Stromal cell of bone marrow (primary cell): ENCODE measurements around the gene SCARB2.

Experiments
- DNase-seq: peaks from one replicate; pipeline ENCODE4 v3.0.0-alpha.2; 2012; ENCODE audit warnings: low read depth

The SCARB2 gene

DNA sequence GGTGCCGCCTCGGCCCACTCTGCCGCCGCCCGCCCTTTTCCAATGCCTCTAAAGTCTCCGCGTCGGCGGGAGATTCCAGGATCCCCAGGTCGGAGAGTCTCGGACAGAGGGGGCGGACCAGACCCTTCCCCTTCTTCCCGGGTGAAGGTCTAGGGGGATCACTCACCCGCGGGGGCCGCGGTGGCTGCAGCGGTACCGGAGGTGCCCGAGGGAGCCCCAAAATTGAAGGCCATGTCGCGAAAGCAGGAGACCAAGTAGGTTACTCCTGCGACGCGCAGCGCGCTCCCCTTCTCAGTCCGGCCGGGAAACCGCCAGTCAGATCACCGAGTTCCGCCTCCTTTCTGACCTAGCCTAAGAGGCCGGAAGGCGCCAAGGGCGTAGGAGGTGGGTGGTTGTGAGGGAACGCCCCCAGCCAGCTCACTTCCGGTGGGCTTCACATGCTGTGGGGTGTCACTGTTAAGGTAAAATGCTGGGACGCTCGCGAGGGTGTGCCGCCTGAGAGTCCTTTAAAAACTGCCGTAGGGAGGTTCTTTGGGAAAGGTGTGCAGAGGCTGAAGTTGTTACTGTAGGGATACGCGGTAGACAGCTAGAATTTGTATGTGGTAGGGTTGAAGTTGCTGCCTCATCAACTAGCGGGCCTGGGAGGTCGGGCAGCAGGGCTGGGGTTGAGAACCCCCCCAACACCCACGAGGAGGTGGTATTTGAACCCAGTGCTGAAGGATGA is 65.3 kb downstream of the SCARB2 start, which contains the start of gene NUP54:
NUP54 (minus strand) TSS at position 256 of the 724 bp plus-strand sequence; CDS start at position 233, 23 bp downstream.
- peak; percentile 90 for DNase-seq

DNA sequence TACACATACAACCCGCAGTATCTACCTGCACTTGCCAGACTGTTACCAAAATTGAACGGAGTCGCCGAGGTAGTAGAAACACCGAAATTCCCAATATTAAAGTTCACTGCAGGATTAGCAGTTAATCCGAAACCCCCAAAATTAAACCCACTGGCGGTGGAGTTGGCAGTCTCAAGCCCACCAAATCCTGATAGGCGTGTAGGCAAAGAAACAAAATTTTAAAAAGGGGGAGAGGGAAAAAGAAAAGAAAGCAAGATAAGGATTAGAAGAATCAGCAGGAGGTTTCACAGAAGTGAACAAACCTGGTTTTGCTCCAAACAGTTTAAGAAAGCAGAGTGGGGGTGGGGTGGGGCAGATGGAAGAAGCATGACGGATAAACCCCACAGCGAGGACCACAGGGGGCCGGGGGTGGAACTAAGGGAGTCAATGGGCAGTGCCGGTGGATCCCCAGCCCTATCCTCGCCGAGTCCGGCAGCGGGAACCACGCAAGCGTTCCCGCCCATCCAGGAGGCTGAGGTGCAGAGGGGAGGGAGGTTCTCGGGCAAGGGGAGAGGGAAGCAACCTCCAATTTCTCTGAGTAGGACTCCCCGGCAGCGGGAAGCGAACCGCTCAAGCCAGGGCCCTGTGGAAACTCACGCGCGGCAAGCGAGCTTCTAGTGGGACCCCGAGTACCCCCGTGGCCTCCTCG is 66.0 kb downstream of the SCARB2 start:
- peak; percentile 59 for DNase-seq

GRCh38 chr4:76144546-76144945 is 69.1 kb downstream of the SCARB2 start:
- no peak for DNase-seq

DNA sequence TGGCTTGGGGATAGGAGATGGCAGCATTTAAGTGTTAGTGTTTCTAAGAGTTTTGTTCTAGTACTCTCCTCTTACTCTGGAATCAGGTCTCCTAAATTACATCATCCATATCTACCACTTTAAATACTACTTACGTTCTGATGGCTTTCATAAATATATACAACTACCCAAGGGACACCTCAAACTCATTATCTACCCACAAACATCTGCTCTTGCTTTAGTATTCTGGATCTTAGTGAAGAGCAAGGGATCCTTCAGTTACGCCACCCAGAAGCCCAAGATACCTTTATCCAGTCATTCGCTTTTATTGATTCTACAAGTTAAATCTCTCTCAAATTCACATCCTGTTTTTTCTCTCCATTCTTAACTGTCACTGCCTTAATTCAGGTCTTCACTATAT is 72.4 kb downstream of the SCARB2 start:
- no peak for DNase-seq

GRCh38 chr4:76127754-76128153 is 85.9 kb downstream of the SCARB2 start:
- DNase-seq = no peak

DNA sequence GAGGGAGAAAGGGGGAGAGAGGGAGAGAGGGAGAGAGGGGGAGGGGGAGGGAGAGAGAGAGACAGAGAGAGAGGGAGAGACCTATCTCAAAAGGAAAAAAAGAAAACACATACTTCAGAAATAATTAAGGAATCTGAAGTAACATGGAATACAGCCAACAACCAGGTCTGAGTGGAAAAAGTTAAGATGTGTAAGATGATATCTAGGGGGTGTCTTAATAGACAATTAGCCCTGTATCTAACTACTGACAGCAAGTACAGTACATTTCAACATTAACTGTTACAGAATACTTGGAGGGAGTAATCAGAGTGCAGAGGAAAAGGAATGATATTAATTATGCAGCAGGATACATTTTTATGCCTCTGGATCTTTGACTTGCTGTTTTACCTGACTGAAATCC is 87.8 kb downstream of the SCARB2 start:
- DNase-seq = no peak

DNA sequence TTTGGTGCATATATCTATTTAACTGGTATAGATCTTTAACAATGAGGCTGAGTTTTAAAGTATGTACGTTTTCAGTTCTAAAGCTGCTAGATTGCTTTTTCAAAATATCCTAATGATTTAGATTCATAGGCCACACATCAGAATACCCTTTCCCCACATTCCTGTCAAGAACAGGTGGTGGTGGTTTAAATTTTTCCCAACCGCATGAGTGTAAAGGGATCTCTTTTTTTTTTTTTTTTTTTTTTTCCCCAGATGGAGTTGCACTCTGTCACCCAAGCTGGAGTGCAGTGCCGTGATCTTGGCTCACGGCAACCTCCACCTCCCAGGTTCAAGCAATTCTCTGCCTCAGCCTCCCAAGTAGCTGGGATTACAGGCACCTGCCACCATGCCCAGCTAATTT is 93.4 kb downstream of the SCARB2 start:
- no peak for DNase-seq

- DNase-seq = no peak
Measured at GRCh38 chr4:76117536-76117935, 96.1 kb downstream of the SCARB2 start.

DNA sequence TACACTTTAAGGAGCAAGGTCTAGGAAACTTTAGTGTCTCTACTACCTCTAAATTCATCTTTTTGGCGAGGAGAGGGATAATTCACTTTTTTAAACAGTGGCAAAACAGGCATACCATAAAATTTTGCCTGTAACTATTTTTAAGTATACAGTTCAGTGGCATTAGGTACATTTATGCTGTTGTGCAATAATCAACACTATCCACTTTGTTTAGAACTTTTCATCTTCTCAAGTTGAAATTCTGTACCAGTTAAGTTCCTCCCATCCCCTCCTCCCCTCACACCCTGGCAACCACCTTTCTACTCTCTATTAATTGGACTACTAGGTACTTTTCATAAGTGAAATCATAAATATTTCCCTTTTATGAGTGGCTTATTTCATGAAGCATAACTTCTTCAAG is 96.8 kb downstream of the SCARB2 start:
- DNase-seq = no peak
